ENCODE measurements around the gene PDE11A.
A peak's percentile ranks its signal among the peaks of the same experiment; 100 is the strongest.
"Not testable (repeated sequence)": the region's sequence is repeated elsewhere in the genome, so short reads cannot be mapped to it uniquely, and the experiment has no call there.

The PDE11A gene

GRCh38 chr2:178074123-178075005 lies 1.8 kb upstream of the PDE11A start:
- no peak for DNase-seq

GRCh38 chr2:178072000-178072382 lies 586 bp downstream of the PDE11A start:
- DNase-seq, result no peak

- DNase-seq, result no peak
Measured at GRCh38 chr2:178070824-178071223, 1.8 kb downstream of the PDE11A start.

- no peak for DNase-seq
Measured at GRCh38 chr2:178069551-178069950, 3.0 kb downstream of the PDE11A start.

- DNase-seq, result no peak
Measured at GRCh38 chr2:178068823-178069454, 3.6 kb downstream of the PDE11A start.

- peak; percentile 12 for DNase-seq
Measured at GRCh38 chr2:178066890-178067669, 5.5 kb downstream of the PDE11A start.

- no peak for DNase-seq
Measured at GRCh38 chr2:178066324-178066723, 6.3 kb downstream of the PDE11A start.

GRCh38 chr2:178059681-178060080 lies 12.9 kb downstream of the PDE11A start:
- DNase-seq, result no peak

GRCh38 chr2:178059111-178059510 lies 13.5 kb downstream of the PDE11A start:
- DNase-seq, result no peak

GRCh38 chr2:178057179-178057680 lies 15.3 kb downstream of the PDE11A start:
- DNase-seq, result no peak

GRCh38 chr2:178056345-178056744 lies 16.2 kb downstream of the PDE11A start:
- no peak for DNase-seq

GRCh38 chr2:178051257-178051656 lies 21.3 kb downstream of the PDE11A start:
- DNase-seq, result not testable (repeated sequence)

GRCh38 chr2:178047391-178047790 lies 25.2 kb downstream of the PDE11A start:
- no peak for DNase-seq

- no peak for DNase-seq
Measured at GRCh38 chr2:178044836-178045235, 27.7 kb downstream of the PDE11A start.

GRCh38 chr2:178043266-178043665 lies 29.3 kb downstream of the PDE11A start:
- no peak for DNase-seq

- not testable (repeated sequence) for DNase-seq
Measured at GRCh38 chr2:178033583-178033982, 39.0 kb downstream of the PDE11A start.

GRCh38 chr2:178029342-178029741 lies 43.2 kb downstream of the PDE11A start:
- no peak for DNase-seq

GRCh38 chr2:178025551-178026185 lies 46.9 kb downstream of the PDE11A start:
- no peak for DNase-seq

GRCh38 chr2:178018141-178018540 lies 54.4 kb downstream of the PDE11A start:
- no peak for DNase-seq

- DNase-seq, result no peak
Measured at GRCh38 chr2:178016612-178017011, 56.0 kb downstream of the PDE11A start.

GRCh38 chr2:178012639-178013038 lies 59.9 kb downstream of the PDE11A start:
- DNase-seq, result no peak

- DNase-seq, result no peak
Measured at GRCh38 chr2:178009813-178010212, 62.8 kb downstream of the PDE11A start.
